ENCODE data around the gene LHX4.

LHX4 gene

DNA sequence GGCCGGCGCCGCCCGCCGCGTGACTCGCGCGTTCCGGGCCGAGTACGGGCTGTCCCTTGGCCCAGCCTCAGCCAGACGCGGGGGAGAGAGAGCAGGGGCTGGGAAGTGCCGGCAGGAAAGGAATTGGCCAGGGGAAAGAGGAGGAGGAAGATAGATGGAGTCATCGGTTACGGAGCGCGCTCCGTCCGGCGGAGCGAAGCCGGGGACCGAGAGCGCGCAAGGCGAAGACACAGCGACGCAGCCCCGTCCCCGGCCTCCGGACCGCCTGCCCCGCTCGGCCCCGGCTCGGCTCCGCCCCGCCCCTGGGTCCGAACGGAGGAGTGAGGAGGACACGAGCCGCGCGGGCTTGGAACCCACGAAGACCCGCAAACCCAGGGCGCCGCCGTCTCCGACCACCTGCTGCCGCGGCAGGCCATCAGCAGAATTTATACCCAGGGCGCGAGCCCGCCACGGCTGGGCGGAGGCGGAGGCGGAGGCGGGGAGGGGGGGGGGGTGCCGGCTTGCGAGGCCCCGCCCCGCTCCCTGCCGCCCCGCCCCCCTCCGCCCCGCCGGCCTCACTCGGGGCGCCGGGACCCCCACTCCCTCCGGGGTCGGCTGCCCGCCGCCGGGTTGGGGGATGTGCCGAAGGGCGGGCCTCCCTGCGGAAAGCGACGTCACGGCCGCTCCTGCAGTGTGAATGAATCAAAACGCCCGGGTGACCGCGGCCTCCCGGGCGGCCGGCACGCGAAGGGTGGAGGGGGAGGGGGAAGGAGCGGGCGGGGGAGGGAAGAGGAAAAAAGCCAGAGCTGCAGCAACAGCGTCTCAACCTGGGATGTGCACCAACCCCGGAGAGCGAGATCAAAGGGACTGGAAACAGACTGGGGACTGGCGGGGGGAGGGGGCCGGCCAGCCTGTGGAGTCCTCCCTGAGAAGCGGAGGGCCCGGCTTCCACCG, at the start of gene LHX4:
Gene LHX4, plus strand, starts transcription at position 782 of the 933 bp plus-strand sequence. CDS start 266 bp downstream, outside the sequence.
- peak; percentile 63 for DNase-seq (ENCODE audit: low spot score)

GRCh38 chr1:180181048-180181447, 49.0 kb upstream of the LHX4 start:
- peak; percentile 33 for DNase-seq (ENCODE audit: low spot score)

GRCh38 chr1:180181996-180182642, 47.9 kb upstream of the LHX4 start:
- DNase-seq (ENCODE audit: low spot score) = no peak

DNA sequence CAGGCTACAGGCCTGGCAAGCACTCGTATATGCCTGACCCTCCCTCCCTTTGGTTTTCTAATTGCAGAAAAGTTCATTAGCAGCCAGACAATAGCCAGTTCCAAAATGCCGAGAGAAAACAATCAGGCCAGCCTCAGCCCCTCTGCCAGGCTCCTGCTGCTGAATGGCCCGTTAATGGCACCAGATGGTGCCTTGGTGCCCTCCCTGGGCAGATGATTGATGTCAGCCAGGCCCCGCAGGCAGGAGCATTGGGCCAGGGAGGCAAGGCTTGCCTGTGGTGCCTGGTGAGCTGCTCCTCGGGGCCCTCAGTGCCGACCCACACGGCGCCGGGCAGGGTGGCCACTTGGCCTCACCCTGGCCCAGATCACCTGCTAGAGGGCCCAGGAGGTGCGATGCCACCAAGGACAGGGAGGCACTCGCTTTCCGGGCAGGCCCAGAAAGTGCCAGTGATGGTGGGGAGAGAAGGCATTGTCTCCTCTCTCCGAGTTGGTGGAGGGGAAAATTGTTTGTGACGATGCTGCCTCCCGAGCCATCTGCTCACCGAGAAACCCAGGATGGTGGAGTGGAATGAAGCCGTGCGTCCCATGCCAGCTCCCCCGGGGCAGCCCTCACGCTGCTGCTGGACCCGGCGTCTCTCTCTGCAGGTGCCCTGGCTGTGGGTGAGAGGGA, 47.3 kb upstream of the LHX4 start:
- no peak for DNase-seq (ENCODE audit: low spot score)

- no peak for DNase-seq (ENCODE audit: low spot score)
Measured at GRCh38 chr1:180183426-180183825, 46.6 kb upstream of the LHX4 start.

- no peak for DNase-seq (ENCODE audit: low spot score)
Measured at GRCh38 chr1:180184041-180184440, 46.0 kb upstream of the LHX4 start.

GRCh38 chr1:180185281-180185680, 44.8 kb upstream of the LHX4 start:
- no peak for DNase-seq (ENCODE audit: low spot score)

GRCh38 chr1:180185971-180186645, 44.0 kb upstream of the LHX4 start:
- no peak for DNase-seq (ENCODE audit: low spot score)

DNA sequence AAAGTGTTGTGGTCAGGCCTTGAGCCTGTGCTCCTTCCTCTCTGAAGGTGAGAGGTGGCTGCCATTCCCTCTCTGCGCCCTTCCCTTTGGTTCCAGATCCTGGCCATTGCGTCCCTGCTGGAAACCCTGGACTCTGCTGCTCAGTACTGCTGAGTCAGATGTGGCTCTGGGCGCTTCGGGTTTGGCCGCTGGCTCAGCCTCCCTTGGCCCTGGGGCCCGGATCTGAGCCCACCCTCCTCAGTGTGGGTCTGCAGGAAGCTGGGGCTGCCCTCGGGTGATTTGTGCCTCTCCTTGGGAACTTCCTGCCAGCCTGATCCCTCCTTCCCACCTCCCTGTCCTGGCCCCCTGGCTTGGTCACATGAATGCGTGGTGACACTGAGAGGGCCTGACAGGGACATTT, 43.2 kb upstream of the LHX4 start:
- DNase-seq (ENCODE audit: low spot score) = no peak

GRCh38 chr1:180187626-180188025, 42.4 kb upstream of the LHX4 start:
- DNase-seq (ENCODE audit: low spot score) = no peak

- peak; percentile 66 for DNase-seq (ENCODE audit: low spot score)
Measured at GRCh38 chr1:180188091-180188506, 42.0 kb upstream of the LHX4 start.

GRCh38 chr1:180188684-180189175, 41.3 kb upstream of the LHX4 start:
- DNase-seq (ENCODE audit: low spot score) = no peak

DNA sequence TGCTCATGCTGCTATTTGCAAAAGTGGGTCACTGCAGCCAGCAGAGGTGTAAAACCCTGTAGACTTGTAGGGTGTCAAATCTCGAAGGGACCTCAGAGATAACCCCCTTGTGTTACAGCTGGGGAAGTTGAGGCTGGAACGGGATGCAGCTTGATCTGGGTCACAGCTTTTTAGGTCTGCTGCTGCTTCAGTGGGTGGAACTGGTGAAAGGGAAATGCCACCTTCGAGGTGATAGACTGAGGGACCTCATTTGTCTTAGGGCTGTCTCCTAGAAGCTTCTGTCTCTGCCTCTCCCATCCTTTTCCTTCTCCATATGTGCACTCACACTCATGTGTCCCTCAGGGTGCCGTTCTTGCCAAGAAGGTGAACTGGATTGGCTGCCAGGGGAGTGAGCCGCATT, 40.0 kb upstream of the LHX4 start:
- DNase-seq (ENCODE audit: low spot score) = no peak

DNA sequence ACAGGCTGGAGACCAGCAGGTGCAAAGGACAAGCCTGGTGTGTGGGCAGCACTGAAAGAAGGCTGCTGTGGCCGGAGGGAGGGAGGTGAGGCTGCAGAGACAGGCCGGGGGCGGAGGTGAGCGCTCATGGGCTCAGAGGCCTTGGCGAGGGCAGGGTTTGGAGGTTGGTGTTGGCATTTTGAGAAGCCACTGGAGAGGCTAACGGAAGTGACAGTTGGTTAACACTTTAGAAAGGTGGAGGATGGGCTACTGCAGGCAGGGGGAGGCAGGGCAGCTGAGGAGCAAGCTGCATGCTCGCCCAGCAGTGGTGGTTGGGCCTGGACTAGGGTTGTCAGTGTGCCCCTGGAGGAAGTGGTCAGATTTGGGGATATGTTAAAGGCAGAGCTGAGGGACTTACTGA, 37.9 kb upstream of the LHX4 start:
- no peak for DNase-seq (ENCODE audit: low spot score)

- DNase-seq (ENCODE audit: low spot score) = no peak
Measured at GRCh38 chr1:180193141-180194047, 36.7 kb upstream of the LHX4 start.

DNA sequence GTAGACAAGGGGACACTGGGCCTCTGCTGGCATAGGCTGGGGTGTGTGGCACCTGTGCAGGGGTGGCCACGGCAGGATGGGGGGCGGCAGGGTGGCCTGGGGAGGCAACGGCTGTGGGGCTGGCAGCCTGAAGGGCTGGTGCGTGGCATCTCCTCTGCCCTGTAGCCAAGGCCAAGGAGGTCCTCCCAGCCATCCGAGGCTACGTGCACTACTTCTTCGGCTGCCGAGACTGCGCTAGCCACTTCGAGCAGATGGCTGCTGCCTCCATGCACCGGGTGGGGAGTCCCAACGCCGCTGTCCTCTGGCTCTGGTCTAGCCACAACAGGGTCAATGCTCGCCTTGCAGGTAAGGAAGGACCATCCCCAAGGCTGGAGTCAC, 36.0 kb upstream of the LHX4 start:
- no peak for DNase-seq (ENCODE audit: low spot score)

GRCh38 chr1:180194546-180195207, 35.4 kb upstream of the LHX4 start:
- DNase-seq (ENCODE audit: low spot score) = no peak

DNA sequence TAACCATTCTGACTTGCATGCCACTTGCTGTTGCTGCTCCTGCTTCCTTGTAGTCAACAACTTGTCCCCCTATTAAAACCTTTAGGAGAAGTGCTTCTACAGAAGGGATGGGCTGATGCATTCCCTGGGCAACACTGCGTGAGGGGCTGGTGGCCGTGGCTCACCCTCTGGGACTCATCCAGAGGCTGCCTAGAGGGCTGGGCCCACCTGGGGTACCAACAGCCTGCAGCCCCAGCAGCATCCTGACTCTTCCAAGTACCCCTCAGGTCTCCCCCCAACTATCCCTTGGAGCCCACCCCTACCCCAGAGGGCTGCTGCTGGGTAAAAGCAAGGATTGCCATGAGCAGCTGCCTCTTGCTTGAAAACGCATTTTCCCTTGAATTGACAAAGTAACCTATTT, 34.7 kb upstream of the LHX4 start:
- DNase-seq (ENCODE audit: low spot score) = no peak

DNA sequence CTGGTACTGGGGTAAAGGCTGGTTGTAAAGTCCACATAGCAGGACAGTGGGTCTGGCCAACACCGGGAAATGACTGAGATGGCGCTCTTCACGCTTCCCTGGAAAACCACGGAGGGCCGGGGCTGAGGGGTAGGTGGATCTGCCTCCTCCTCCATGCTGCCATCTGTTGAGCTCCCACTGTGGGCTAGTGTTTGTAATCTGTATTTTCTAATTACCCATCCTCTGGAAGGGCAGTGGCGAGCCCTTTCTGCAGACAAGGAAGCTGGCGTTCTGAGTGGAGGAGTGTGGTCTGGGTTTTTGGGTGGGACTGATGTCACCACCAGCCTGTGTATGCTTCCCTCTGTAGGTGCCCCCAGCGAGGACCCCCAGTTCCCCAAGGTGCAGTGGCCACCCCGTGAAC, 34.1 kb upstream of the LHX4 start:
- DNase-seq (ENCODE audit: low spot score) = no peak

DNA sequence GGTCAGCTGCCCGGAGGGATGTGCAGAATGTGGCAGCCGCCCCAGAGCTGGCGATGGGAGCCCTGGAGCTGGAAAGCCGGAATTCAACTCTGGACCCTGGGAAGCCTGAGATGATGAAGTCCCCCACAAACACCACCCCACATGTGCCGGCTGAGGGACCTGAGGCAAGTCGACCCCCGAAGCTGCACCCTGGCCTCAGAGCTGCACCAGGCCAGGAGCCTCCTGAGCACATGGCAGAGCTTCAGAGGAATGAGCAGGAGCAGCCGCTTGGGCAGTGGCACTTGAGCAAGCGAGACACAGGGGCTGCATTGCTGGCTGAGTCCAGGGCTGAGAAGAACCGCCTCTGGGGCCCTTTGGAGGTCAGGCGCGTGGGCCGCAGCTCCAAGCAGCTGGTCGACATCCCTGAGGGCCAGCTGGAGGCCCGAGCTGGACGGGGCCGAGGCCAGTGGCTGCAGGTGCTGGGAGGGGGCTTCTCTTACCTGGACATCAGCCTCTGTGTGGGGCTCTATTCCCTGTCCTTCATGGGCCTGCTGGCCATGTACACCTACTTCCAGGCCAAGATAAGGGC, 33.5 kb upstream of the LHX4 start:
- DNase-seq (ENCODE audit: low spot score) = no peak
